Astrocyte (in vitro differentiated cells and primary cell): ENCODE data around the gene HRCT1. TPM values are rescaled to one million over a fixed set of nuclear protein-coding genes. Genes with fewer than 3 reads are reported as not detected.

Source experiments
- DNase-seq: peaks from one replicate; pipeline ENCODE4 v3.0.0-alpha.2; 2010; ENCODE audit warnings: low read depth
- FAIRE-seq: peaks from 2 replicates; lab custom pipeline; 2011; peaks lifted over from hg19 to GRCh38; lab: Jason Lieb, UNC
- H2AFZ ChIP-seq: 2 replicates; pipeline ENCODE4 v1.6.0; 2012; ENCODE audit warnings: low read depth, low read length, inconsistent platforms
- H3K27ac ChIP-seq: 2 replicates; pipeline ENCODE4 v1.5.1; 2011; ENCODE audit warnings: low read depth, low read length, inconsistent platforms
- H3K27me3 ChIP-seq: 2 replicates; pipeline ENCODE4 v1.6.0; 2011; ENCODE audit warnings: low read length, inconsistent platforms; ENCODE audit not compliant: insufficient read depth
- H3K36me3 ChIP-seq: 2 replicates; pipeline ENCODE4 v1.5.1; 2011; ENCODE audit warnings: low read length, inconsistent platforms; ENCODE audit not compliant: insufficient read depth
- H3K4me1 ChIP-seq: 2 replicates; pipeline ENCODE4 v1.5.1; 2011; ENCODE audit warnings: low read length, inconsistent platforms; ENCODE audit not compliant: insufficient read depth
- H3K4me2 ChIP-seq: 2 replicates; pipeline ENCODE4 v1.6.0; 2012; ENCODE audit warnings: low read length, inconsistent platforms
- H3K4me3 ChIP-seq: 2 replicates; pipeline ENCODE4 v1.5.1; 2011; ENCODE audit warnings: low read depth, mild to moderate bottlenecking, low read length, inconsistent platforms; ENCODE audit not compliant: insufficient read depth
- H3K79me2 ChIP-seq: 2 replicates; pipeline ENCODE4 v1.6.0; 2012; ENCODE audit warnings: mild to moderate bottlenecking, low read length, inconsistent platforms; ENCODE audit not compliant: insufficient read depth
- H3K9ac ChIP-seq: 2 replicates; pipeline ENCODE4 v1.6.0; 2012; ENCODE audit warnings: mild to moderate bottlenecking, low read length, inconsistent platforms
- H3K9me3 ChIP-seq: 2 replicates; pipeline ENCODE4 v1.5.1; 2012; ENCODE audit warnings: low read depth, mild to moderate bottlenecking, low read length, inconsistent platforms; ENCODE audit not compliant: insufficient read depth
- H4K20me1 ChIP-seq: 2 replicates; pipeline ENCODE4 v1.6.0; 2012; ENCODE audit warnings: low read length, inconsistent platforms; ENCODE audit not compliant: insufficient read depth
- H3K27ac Mint-ChIP-seq: one replicate; pipeline ENCODE4 v1.8.0; 2021; ENCODE audit warnings: mild to moderate bottlenecking, mixed read lengths; ENCODE audit not compliant: unreplicated experiment
- H3K27me3 Mint-ChIP-seq: one replicate; pipeline ENCODE4 v1.8.0; 2021; ENCODE audit warnings: low read depth, mixed read lengths; ENCODE audit not compliant: unreplicated experiment
- H3K36me3 Mint-ChIP-seq: one replicate; pipeline ENCODE4 v1.8.0; 2021; ENCODE audit warnings: low read depth, mixed read lengths; ENCODE audit not compliant: unreplicated experiment
- H3K4me1 Mint-ChIP-seq: one replicate; pipeline ENCODE4 v1.8.0; 2021; ENCODE audit warnings: low read depth, mixed read lengths; ENCODE audit not compliant: unreplicated experiment
- H3K4me3 Mint-ChIP-seq: one replicate; pipeline ENCODE4 v1.8.0; 2021; ENCODE audit warnings: mild to moderate bottlenecking, moderate library complexity, mixed read lengths; ENCODE audit not compliant: unreplicated experiment
- H3K9me3 Mint-ChIP-seq: one replicate; pipeline ENCODE4 v1.8.0; 2021; ENCODE audit warnings: mild to moderate bottlenecking, mixed read lengths; ENCODE audit not compliant: unreplicated experiment
- CTCF ChIP-seq: IDR thresholded peaks from 2 replicates; pipeline ENCODE4 v1.5.1; 2011; ENCODE audit warnings: low read depth, mild to moderate bottlenecking, inconsistent platforms, low read length, moderate library complexity; ENCODE audit not compliant: insufficient read depth
- EZH2 ChIP-seq: IDR thresholded peaks from 2 replicates; pipeline ENCODE4 v1.6.1; 2012; ENCODE audit warnings: mild to moderate bottlenecking, low read length, inconsistent platforms; ENCODE audit not compliant: insufficient read depth
- total RNA-seq: library from RNA; stranded (reverse); gene quantifications from 2 replicates; pipeline ENCODE4 v1.2.1, GENCODE V29; 2021

Gene HRCT1
- total RNA-seq, 1 donor from 2014 or later, result 0.39 TPM

- Mint-ChIP-seq H3K4me1 (peaks cover 26% of the 10 kb centered on the region), H3K36me3 (no peaks in the 10 kb centered on the region), H3K9me3 (no peaks in the 10 kb centered on the region), H3K27ac (peak overlapping the region; percentile 4), H3K27me3 (no peaks in the 10 kb centered on the region), H3K4me3 (no peak overlapping the region)
- no peak overlapping the region for H3K4me3 ChIP-seq
- no peaks in the 10 kb centered on the region for H3K79me2 ChIP-seq
- no peak for DNase-seq
- H3K9ac ChIP-seq, result no peak overlapping the region
- TF ChIP-seq EZH2 (no peak), CTCF (no peak)
- no peak overlapping the region for H3K27ac ChIP-seq
- H3K27me3 ChIP-seq, result no peaks in the 10 kb centered on the region
- no peaks in the 10 kb centered on the region for H4K20me1 ChIP-seq
- H3K9me3 ChIP-seq, result no peaks in the 10 kb centered on the region
- H3K4me1 ChIP-seq, result peaks cover 19% of the 10 kb centered on the region
- no peak overlapping the region for H3K4me2 ChIP-seq
- no peak overlapping the region for H2AFZ ChIP-seq
- H3K36me3 ChIP-seq, result no peaks in the 10 kb centered on the region
- FAIRE-seq, result no peak
These were observed 14.1 kb downstream of the HRCT1 start for GRCh38 chr9:35920051-35920620.

GRCh38 chr9:35923598-35923926 is 17.6 kb downstream of the HRCT1 start:
- H3K27ac ChIP-seq, result peak overlapping the region; percentile 93
- peak overlapping the region; percentile 48 for H3K4me3 ChIP-seq
- Mint-ChIP-seq H3K9me3 (no peaks in the 10 kb centered on the region), H3K36me3 (no peaks in the 10 kb centered on the region), H3K27me3 (no peaks in the 10 kb centered on the region), H3K4me1 (peaks cover 28% of the 10 kb centered on the region), H3K4me3 (no peak overlapping the region), H3K27ac (peak overlapping the region; percentile 95)
- DNase-seq (no peak), FAIRE-seq (no peak)
- no peaks in the 10 kb centered on the region for H3K79me2 ChIP-seq
- peaks cover 20% of the 10 kb centered on the region for H3K4me1 ChIP-seq
- peak overlapping the region; percentile 78 for H3K9ac ChIP-seq
- TF ChIP-seq CTCF (no peak), EZH2 (no peak)
- H3K27me3 ChIP-seq, result no peaks in the 10 kb centered on the region
- H3K9me3 ChIP-seq, result no peaks in the 10 kb centered on the region
- no peaks in the 10 kb centered on the region for H4K20me1 ChIP-seq
- H3K4me2 ChIP-seq, result peak overlapping the region; percentile 86
- no peaks in the 10 kb centered on the region for H3K36me3 ChIP-seq
- H2AFZ ChIP-seq, result no peak overlapping the region
